Lung (tissue), 12 donors: ENCODE measurements around the gene ADCY10. TPM values are rescaled to one million over a fixed set of nuclear protein-coding genes. Genes with fewer than 3 reads are reported as not detected.

Experiments used
- ATAC-seq: fragments of 200-7000 bp; cut with Tn5 transposase; one replicate; pipeline ENCODE4 v1.9.1; 2020; ENCODE audit warnings: moderate number of reproducible peaks; ENCODE audit not compliant: insufficient read depth, low FRiP score
- DNase-seq, 3 donors: peaks; one replicate each; pipeline ENCODE4 v3.0.0-alpha.2; 2013 to 2017
- H3K27ac ChIP-seq, 2 donors: one replicate each; pipeline ENCODE4 v1.5.1; 2013; ENCODE audit warnings: mild to moderate bottlenecking in 2 of 2, moderate library complexity in 2 of 2, control low read depth in 1 of 2, inconsistent platforms in 1 of 2, low read depth in 1 of 2, low read length in 1 of 2
- H3K27me3 ChIP-seq, 3 donors: one replicate each; pipeline ENCODE4 v1.5.1; 2013; ENCODE audit warnings: low read length in 2 of 3; ENCODE audit not compliant: control insufficient read depth in 3 of 3, insufficient read depth in 3 of 3
- H3K36me3 ChIP-seq, 4 donors: one replicate each; pipeline ENCODE4 v1.5.1; 2013; ENCODE audit warnings: low read length in 4 of 4, mild to moderate bottlenecking in 1 of 4, moderate library complexity in 1 of 4; ENCODE audit not compliant: control insufficient read depth in 4 of 4, insufficient read depth in 4 of 4
- H3K4me1 ChIP-seq, 5 donors: one replicate each; pipeline ENCODE4 v1.5.1; 2013; ENCODE audit warnings: low read length in 5 of 5, mild to moderate bottlenecking in 2 of 5, moderate library complexity in 1 of 5; ENCODE audit not compliant: control insufficient read depth in 5 of 5, insufficient read depth in 5 of 5
- H3K4me3 ChIP-seq: one replicate; pipeline ENCODE4 v1.5.1; 2013; ENCODE audit warnings: mild to moderate bottlenecking, control low read depth, moderate library complexity
- H3K9ac ChIP-seq, 2 donors: one replicate each; pipeline ENCODE4 v1.5.1; 2013; ENCODE audit warnings: low read length in 2 of 2, control low read depth in 1 of 2; ENCODE audit not compliant: insufficient read depth in 1 of 2
- H3K9me3 ChIP-seq, 4 donors: one replicate each; pipeline ENCODE4 v1.5.1; 2013; ENCODE audit warnings: low read length in 3 of 4, mild to moderate bottlenecking in 1 of 4, moderate library complexity in 1 of 4; ENCODE audit not compliant: control insufficient read depth in 4 of 4, insufficient read depth in 3 of 4
- CTCF ChIP-seq: IDR thresholded peaks from 2 replicates; pipeline ENCODE4 v1.5.1; 2012; ENCODE audit warnings: mild to moderate bottlenecking; ENCODE audit errors: control extremely low read depth, extremely low read depth
- WGBS, 2 donors: extraction: QIAGEN DNeasy Blood & Tissue Kit; methylation state at CpG; one replicate each; pipeline ENCODE4 v1.1.7; 2013; 5-methylcytosine and 5-hydroxymethylcytosine counted together
- polyA plus RNA-seq, 2 donors: library from polyadenylated mRNA; stranded (reverse); fragments of 200-250 nt; gene quantifications; one replicate each; pipeline ENCODE4 v1.2.1, GENCODE V29; 2013
- total RNA-seq, 2 donors: library from RNA; depleted of rRNA in 1 of 2; stranded (reverse); fragments of >200 nt in 1 of 2; gene quantifications; one replicate each; pipeline ENCODE4 v1.2.1, GENCODE V29; 2014 to 2021
- donor health status: control.
- donor health status: control.
- donor health status: Bipolar disorder and iron deficiency.
- donor health status: healthy.
- donor health status: DM: yes; HTN: yes; CAD: no.

The ADCY10 gene
- total and polyA plus RNA-seq, 4 donors: 0.06 to 0.10 (median 0.09) TPM; not detected in 1

DNA sequence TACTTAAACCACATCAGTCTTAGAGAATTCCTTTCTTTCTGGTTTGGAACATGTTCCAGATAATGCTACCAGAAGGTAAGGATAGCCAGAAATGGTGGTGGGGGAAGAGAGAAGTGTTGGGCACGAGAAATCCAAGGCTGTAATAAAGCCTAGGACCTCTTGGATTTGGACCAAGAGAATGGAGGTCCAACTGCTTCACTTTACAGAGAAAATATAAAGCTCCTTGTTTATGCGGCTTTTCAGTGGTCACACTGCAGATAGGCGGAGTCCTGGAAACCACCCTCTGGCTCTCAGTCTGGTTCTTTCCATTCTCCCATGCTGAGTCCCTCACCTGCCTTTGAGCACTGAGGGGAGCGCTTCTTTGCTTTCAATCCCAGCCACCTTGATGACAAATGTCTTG, 87.8 kb downstream of the ADCY10 start:
- Histone ChIP-seq H3K36me3 (no peaks in the 10 kb centered on the region), H3K4me1 (no peaks in the 10 kb centered on the region), H3K9ac (no peak overlapping the region), H3K27ac (no peak overlapping the region), H3K4me3 (no peak overlapping the region), H3K9me3 (peaks cover 0 to 1% (median 0%) of the 10 kb centered on the region in 4 donors), H3K27me3 (no peaks in the 10 kb centered on the region)
- DNase-seq (no peak), ATAC-seq (no peak)
- TF ChIP-seq CTCF: no peak
- 87 to 96% methylated on average over 4 of the region's 4 CpGs for WGBS, 2 donors

DNA sequence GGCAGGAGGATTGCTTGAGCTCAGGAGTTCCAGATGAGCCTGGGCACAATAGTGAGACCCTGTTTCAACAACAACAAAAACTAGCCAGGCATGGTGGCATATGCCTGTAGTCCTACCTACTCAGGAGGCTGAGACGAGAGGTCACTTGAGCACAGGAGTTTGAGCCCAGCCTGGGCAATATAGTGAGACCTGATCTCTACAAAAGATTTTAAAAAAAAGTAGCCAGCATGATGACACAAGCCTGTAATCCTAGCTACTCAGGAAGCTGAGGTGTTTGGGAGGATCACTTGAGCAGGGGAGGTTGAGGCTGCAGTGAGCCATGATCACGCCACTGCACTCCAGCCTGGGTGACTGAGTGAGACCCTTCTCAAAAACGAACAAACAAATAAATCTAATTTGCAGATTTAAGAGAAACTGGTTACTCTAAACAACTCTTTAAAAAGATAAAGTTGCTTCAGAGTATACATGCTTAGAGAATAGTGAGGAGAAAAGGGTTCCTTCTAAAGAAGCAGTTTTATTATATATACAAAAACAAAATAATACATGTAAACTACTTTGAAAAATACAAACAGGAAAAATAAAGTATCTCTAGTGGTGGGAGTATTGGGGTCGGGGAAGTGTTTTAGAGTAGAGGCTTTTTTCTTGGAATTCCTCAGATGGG, 88.4 kb downstream of the ADCY10 start:
- 87 to 94% methylated on average over 4 of the region's 4 CpGs for WGBS, 2 donors
- no peaks in the 10 kb centered on the region for H3K27me3 ChIP-seq
- DNase-seq (no peak), ATAC-seq (no peak)
- TF ChIP-seq CTCF: no peak
- no peaks in the 10 kb centered on the region for H3K4me1 ChIP-seq
- no peak overlapping the region for H3K9ac ChIP-seq
- no peak overlapping the region for H3K27ac ChIP-seq
- peaks cover 0 to 1% (median 0%) of the 10 kb centered on the region in 4 donors for H3K9me3 ChIP-seq
- no peak overlapping the region for H3K4me3 ChIP-seq
- no peaks in the 10 kb centered on the region for H3K36me3 ChIP-seq

DNA sequence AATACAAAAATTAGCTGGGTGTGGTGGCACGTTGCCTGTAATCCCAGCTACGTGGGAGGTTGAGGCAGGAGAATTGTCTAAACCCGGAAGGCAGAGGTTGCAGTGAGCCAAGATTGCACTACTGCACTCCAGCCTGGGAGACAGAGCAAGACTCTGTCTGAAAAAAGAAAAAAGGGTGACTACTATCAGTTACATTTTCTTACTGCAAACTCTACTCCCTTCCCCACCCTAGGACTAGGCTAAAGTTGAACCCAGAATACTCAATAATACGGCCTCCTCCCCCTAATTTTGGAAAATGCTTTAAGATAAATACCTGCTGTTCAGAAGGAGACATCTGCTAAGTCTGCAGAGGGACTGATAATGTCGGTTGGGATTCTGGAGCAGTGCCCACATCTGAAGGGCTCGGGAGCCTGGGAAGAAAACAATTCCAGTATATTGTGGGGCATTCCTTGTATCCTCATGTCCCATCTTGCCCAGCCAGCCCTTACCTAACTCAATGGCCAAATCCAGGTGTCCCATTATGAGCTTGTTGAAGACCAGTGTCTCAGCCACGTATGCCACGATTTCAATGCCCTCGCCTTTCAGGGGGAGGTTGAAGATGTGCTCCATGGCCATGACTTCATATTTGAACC, 89.7 kb downstream of the ADCY10 start:
- DNase-seq (no peak), ATAC-seq (no peak)
- WGBS, 2 donors: 82 to 83% methylated on average over 9 of the region's 9 CpGs
- Histone ChIP-seq H3K4me1 (no peaks in the 10 kb centered on the region), H3K4me3 (no peak overlapping the region), H3K9ac (no peak overlapping the region), H3K27ac (no peak overlapping the region), H3K9me3 (peaks cover 0 to 1% (median 0%) of the 10 kb centered on the region in 4 donors), H3K27me3 (no peaks in the 10 kb centered on the region), H3K36me3 (no peaks in the 10 kb centered on the region)
- TF ChIP-seq CTCF: no peak
